ENCODE measurements around the gene PDZK1.
"Not testable (repeated sequence)": the region's sequence is repeated elsewhere in the genome, so short reads cannot be mapped to it uniquely, and the experiment has no call there.

PDZK1 gene

GRCh38 chr1:145711213-145711651 lies 4.1 kb upstream of the PDZK1 start:
- in situ Hi-C loops (cut with MboI; ENCODE audit: low sequenced_read_pairs): no loop called here

GRCh38 chr1:145710291-145711027 lies 3.3 kb upstream of the PDZK1 start:
- in situ Hi-C loops (cut with MboI; ENCODE audit: low sequenced_read_pairs): no loop called here

- in situ Hi-C loops (cut with MboI; ENCODE audit: low sequenced_read_pairs): no loop called here
Observed at GRCh38 chr1:145708063-145708462, 895 bp upstream of the PDZK1 start.

GRCh38 chr1:145706086-145706664 lies 993 bp downstream of the PDZK1 start:
- in situ Hi-C loops (cut with MboI; ENCODE audit: low sequenced_read_pairs): no loop called here

GRCh38 chr1:145705622-145706021 lies 1.5 kb downstream of the PDZK1 start:
- in situ Hi-C loops (cut with MboI; ENCODE audit: low sequenced_read_pairs): no loop called here

GRCh38 chr1:145702826-145703225 lies 4.3 kb downstream of the PDZK1 start:
- in situ Hi-C loops (cut with MboI; ENCODE audit: low sequenced_read_pairs): no loop called here

- in situ Hi-C loops (cut with MboI; ENCODE audit: low sequenced_read_pairs): no loop called here
Observed at GRCh38 chr1:145702052-145702451, 5.1 kb downstream of the PDZK1 start.

GRCh38 chr1:145701306-145701862 lies 5.8 kb downstream of the PDZK1 start:
- in situ Hi-C loops (cut with MboI; ENCODE audit: low sequenced_read_pairs): no loop called here

- in situ Hi-C loops (cut with MboI; ENCODE audit: low sequenced_read_pairs): no loop called here
Observed at GRCh38 chr1:145696630-145696960, 10.6 kb downstream of the PDZK1 start.

- in situ Hi-C loops (cut with MboI; ENCODE audit: low sequenced_read_pairs): no loop called here
Observed at GRCh38 chr1:145695821-145696629, 11.1 kb downstream of the PDZK1 start.

- in situ Hi-C loops (cut with MboI; ENCODE audit: low sequenced_read_pairs): no loop called here
Observed at GRCh38 chr1:145692785-145693443, 14.3 kb downstream of the PDZK1 start.

GRCh38 chr1:145690587-145691558 lies 16.3 kb downstream of the PDZK1 start:
- in situ Hi-C loops (cut with MboI; ENCODE audit: low sequenced_read_pairs): no loop called here

GRCh38 chr1:145689922-145690321 lies 17.2 kb downstream of the PDZK1 start:
- in situ Hi-C loops (cut with MboI; ENCODE audit: low sequenced_read_pairs): no loop called here

GRCh38 chr1:145688924-145689323 lies 18.2 kb downstream of the PDZK1 start:
- in situ Hi-C loops (cut with MboI; ENCODE audit: low sequenced_read_pairs): no loop called here

GRCh38 chr1:145688328-145688727 lies 18.8 kb downstream of the PDZK1 start:
- in situ Hi-C loops (cut with MboI; ENCODE audit: low sequenced_read_pairs): no loop called here

GRCh38 chr1:145686078-145686477 lies 21.1 kb downstream of the PDZK1 start:
- in situ Hi-C loops (cut with MboI; ENCODE audit: low sequenced_read_pairs): not testable (repeated sequence)

- in situ Hi-C loops (cut with MboI; ENCODE audit: low sequenced_read_pairs): not testable (repeated sequence)
Observed at GRCh38 chr1:145684858-145685257, 22.3 kb downstream of the PDZK1 start.

GRCh38 chr1:145673217-145673616 lies 34.0 kb downstream of the PDZK1 start:
- in situ Hi-C loops (cut with MboI; ENCODE audit: low sequenced_read_pairs): not testable (repeated sequence)

- in situ Hi-C loops (cut with MboI; ENCODE audit: low sequenced_read_pairs): not testable (repeated sequence)
Observed at GRCh38 chr1:145670995-145671745, 36.0 kb downstream of the PDZK1 start.

Measured in HL-60/S4 treated with phorbol 12-myristate 13-acetate at 8.2 ng/mL for 4 days and 3 days (cell line).